Endodermal cell (in vitro differentiated cells): Measurements from ENCODE around the gene TRMT61A. TPM values are rescaled to one million over a fixed set of nuclear protein-coding genes. Genes with fewer than 3 reads are reported as not detected.
A peak's percentile ranks its signal among the peaks of the same experiment; 100 is the strongest.

Experiments used
- DNase-seq: peaks from one replicate; pipeline ENCODE4 v3.0.0-alpha.2; 2017
- H3K27ac ChIP-seq: 2 replicates; pipeline ENCODE4 v1.5.1; 2013; ENCODE audit warnings: mild to moderate bottlenecking, low read depth, low read length, moderate library complexity
- H3K27me3 ChIP-seq: 2 replicates; pipeline ENCODE4 v1.6.1; 2013; ENCODE audit warnings: mild to moderate bottlenecking, low read length, moderate library complexity; ENCODE audit not compliant: insufficient read depth, control insufficient read depth, poor library complexity, severe bottlenecking
- H3K36me3 ChIP-seq: 2 replicates; pipeline ENCODE4 v1.7.0; 2013; ENCODE audit warnings: mild to moderate bottlenecking, low read length, moderate library complexity; ENCODE audit not compliant: control insufficient read depth, insufficient read depth
- H3K4me1 ChIP-seq: one replicate; pipeline ENCODE4 v1.7.0; 2013; ENCODE audit warnings: low read length; ENCODE audit not compliant: control insufficient read depth, insufficient read depth
- H3K4me3 ChIP-seq: 2 replicates; pipeline ENCODE4 v1.5.1; 2013; ENCODE audit warnings: mild to moderate bottlenecking, low read length, moderate library complexity
- H3K9ac ChIP-seq: 2 replicates; pipeline ENCODE4 v1.6.1; 2013; ENCODE audit warnings: mild to moderate bottlenecking, low read length, moderate library complexity; ENCODE audit not compliant: poor library complexity, severe bottlenecking; ENCODE audit errors: extremely low read depth
- H3K9me3 ChIP-seq: 2 replicates; pipeline ENCODE4 v1.6.1; 2013; ENCODE audit warnings: mild to moderate bottlenecking, low read length, moderate library complexity; ENCODE audit not compliant: control insufficient read depth
- H3K27ac Mint-ChIP-seq: 2 replicates; pipeline ENCODE4 v1.8.0; 2020; ENCODE audit warnings: mixed read lengths
- H3K27me3 Mint-ChIP-seq: 2 replicates; pipeline ENCODE4 v1.8.0; 2021; ENCODE audit warnings: mild to moderate bottlenecking, mixed read lengths; ENCODE audit not compliant: insufficient read depth
- H3K36me3 Mint-ChIP-seq: 2 replicates; pipeline ENCODE4 v1.8.0; 2020; ENCODE audit warnings: low read depth, mixed read lengths
- H3K4me1 Mint-ChIP-seq: 2 replicates; pipeline ENCODE4 v1.8.0; 2020; ENCODE audit warnings: mixed read lengths
- H3K4me3 Mint-ChIP-seq: 2 replicates; pipeline ENCODE4 v1.8.0; 2020; ENCODE audit warnings: mild to moderate bottlenecking, moderate library complexity, mixed read lengths
- H3K9me3 Mint-ChIP-seq: 2 replicates; pipeline ENCODE4 v1.8.0; 2020; ENCODE audit warnings: mild to moderate bottlenecking, mixed read lengths
- WGBS, 2 experiments: methylation state at CpG; one replicate each; pipeline versions ENCODE4 v1.1.5 to v1.1.7; 2013; ENCODE audit warnings: missing lambda C conversion rate in 2 of 2, mixed read lengths in 1 of 2; ENCODE audit not compliant: insufficient coverage in 1 of 2, insufficient read length in 1 of 2; 5-methylcytosine and 5-hydroxymethylcytosine counted together
- total RNA-seq, 2 donors: library from RNA; stranded (reverse); fragmentation: NEBNext Ultra II Directional in 1 of 2; extraction: Animal tissue kit (Norgen Biotek cat#: 25700) in 1 of 2; gene quantifications; 2 replicates in 1 of 2; 3 replicates in 1 of 2; pipeline ENCODE4 v1.2.1, GENCODE V29; 2021
- TF ChIP-seq, protein P1 (sequence below): fragments of 200-600 bp; sonication (generic); conservative IDR thresholded peaks from 2 replicates; pipeline ENCODE4 v1.5.0; 2021; ENCODE audit warnings: antibody characterized with exemption, mild to moderate bottlenecking

Gene TRMT61A
- total RNA-seq, 2 donors from 2014 or later = 7.4 to 7.9 TPM

DNA sequence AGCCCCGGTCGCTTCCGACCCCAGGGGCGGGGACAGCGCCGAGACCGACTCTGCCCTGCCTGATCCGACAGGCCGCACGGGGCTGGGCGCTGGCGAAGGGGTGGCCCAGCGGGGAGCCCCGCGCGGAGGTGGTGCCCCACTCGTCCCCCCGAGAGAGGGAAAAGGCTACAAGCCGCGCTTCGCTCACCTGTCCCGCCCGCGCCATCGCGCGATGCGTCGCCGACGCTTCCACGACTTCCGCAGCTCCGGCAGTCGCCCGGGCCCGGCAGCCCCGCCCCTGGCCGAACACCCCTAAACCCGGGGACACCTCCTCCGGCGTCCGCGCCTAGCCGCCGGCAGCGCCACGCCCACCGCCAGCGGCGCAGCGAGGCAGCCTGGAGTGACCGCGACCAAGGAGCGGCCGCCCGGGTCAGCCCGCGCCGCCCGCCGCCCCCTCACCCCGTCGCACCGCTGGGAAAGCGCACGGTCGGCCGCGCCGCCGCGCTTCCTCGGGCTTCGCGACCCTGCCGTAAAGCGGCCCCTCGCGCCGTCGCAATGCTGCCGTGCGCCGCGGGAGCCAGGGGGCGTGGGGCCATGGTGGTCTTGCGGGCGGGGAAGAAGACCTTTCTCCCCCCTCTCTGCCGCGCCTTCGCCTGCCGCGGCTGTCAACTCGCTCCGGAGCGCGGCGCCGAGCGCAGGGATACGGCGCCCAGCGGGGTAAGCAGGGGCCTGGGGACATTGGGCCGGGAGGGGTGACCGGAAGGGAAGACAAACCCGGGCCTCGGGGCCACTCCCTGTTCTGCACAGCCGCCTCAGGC lies 33.6 kb downstream of the TRMT61A start, which contains the start of the genes BAG5 and COA8:
TSS of gene BAG5 (minus strand) at position 229 of the 797 bp plus-strand sequence. CDS start 1,493 bp downstream, outside the sequence.
TSS of gene COA8 (plus strand) at position 532 of the 797 bp plus-strand sequence. CDS start at position 574, 42 bp downstream.
- Histone ChIP-seq H3K27ac (peak within 1 kb of the TSS; percentile 96), H3K9ac (peak within 1 kb of the TSS; percentile 90), H3K9me3 (no peaks in the 10 kb centered on the region), H3K4me3 (peak within 1 kb of the TSS; percentile 99), H3K27me3 (no peaks in the 10 kb centered on the region), H3K4me1 (no peaks in the 10 kb centered on the region), H3K36me3 (peaks cover 38% of the 10 kb centered on the region)
- no peaks in the 10 kb centered on the region for H3K27me3 Mint-ChIP-seq
- no peaks in the 10 kb centered on the region for H3K9me3 Mint-ChIP-seq
- H3K27ac Mint-ChIP-seq = peak within 1 kb of the TSS; percentile 92
- peak within 1 kb of the TSS; percentile 81 for H3K4me3 Mint-ChIP-seq
- DNase-seq = peak; percentile 94
- WGBS, 2 experiments = 0% methylated on average over 35 to 109 of the region's 109 CpGs
- TF ChIP-seq, protein P1, sequence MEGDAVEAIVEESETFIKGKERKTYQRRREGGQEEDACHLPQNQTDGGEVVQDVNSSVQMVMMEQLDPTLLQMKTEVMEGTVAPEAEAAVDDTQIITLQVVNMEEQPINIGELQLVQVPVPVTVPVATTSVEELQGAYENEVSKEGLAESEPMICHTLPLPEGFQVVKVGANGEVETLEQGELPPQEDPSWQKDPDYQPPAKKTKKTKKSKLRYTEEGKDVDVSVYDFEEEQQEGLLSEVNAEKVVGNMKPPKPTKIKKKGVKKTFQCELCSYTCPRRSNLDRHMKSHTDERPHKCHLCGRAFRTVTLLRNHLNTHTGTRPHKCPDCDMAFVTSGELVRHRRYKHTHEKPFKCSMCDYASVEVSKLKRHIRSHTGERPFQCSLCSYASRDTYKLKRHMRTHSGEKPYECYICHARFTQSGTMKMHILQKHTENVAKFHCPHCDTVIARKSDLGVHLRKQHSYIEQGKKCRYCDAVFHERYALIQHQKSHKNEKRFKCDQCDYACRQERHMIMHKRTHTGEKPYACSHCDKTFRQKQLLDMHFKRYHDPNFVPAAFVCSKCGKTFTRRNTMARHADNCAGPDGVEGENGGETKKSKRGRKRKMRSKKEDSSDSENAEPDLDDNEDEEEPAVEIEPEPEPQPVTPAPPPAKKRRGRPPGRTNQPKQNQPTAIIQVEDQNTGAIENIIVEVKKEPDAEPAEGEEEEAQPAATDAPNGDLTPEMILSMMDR = no peak
- peaks cover 25% of the 10 kb centered on the region for H3K36me3 Mint-ChIP-seq
- peaks cover 14% of the 10 kb centered on the region for H3K4me1 Mint-ChIP-seq

DNA sequence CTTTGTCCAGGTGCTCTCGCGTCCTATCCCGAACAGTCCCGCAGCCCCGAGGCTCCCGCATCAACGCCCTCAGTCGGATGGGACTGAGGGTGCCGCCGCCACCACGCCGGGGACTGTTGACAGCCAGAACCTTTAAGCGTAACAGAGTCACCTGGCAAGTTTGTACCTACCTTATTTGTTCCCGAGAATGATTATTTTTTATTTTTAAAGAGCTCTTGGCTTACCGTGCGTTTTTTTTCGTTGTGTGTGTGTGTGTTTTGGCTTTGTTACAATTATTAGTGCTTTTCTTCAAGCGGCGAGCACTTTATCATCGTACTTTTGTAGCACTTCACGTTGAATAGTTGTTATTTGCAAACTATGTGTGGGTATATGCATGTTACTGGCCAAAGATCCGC lies 34.2 kb downstream of the TRMT61A start:
- Mint-ChIP-seq H3K36me3 (peaks cover 25% of the 10 kb centered on the region), H3K4me3 (peak overlapping the region; percentile 81), H3K27ac (peak overlapping the region; percentile 82), H3K27me3 (no peaks in the 10 kb centered on the region), H3K4me1 (peaks cover 14% of the 10 kb centered on the region), H3K9me3 (no peaks in the 10 kb centered on the region)
- TF ChIP-seq, protein P1 = no peak
- DNase-seq = no peak
- peak overlapping the region; percentile 90 for H3K9ac ChIP-seq
- no peaks in the 10 kb centered on the region for H3K9me3 ChIP-seq
- peak overlapping the region; percentile 96 for H3K27ac ChIP-seq
- H3K4me1 ChIP-seq = no peaks in the 10 kb centered on the region
- peak overlapping the region; percentile 99 for H3K4me3 ChIP-seq
- 1 to 2% methylated on average over 15 to 22 of the region's 22 CpGs for WGBS, 2 experiments
- peaks cover 33% of the 10 kb centered on the region for H3K36me3 ChIP-seq
- H3K27me3 ChIP-seq = no peaks in the 10 kb centered on the region

DNA sequence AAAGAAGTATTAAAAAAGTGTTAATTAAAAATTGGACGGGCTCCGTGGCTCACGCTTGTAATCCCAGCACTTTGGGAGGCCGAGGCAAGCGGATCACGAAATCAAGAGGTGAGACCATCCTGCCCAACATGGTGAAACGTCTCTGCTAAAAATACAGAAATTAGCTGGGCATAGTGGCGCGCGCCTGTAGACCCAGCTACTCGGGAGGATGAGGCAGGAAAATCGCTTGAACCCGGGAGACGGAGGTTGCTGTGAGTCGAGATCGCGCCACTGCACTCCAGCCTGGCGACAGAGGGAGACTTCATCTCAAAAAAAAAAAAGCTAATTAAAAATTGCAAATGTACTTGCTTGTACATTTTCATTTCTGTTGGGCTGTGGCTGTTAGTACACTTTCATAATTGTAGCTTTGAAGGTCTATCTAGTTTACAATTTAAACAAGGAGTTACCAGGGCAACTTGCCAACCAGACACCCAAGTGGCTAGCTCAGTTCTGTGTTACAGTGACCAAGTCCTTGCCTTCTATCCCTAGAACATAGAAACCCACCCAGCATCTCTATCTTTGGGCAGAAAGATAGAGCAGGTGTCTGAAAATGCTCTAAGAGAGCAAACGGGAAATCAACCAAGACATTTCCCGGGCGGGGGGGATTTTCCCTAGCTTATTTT lies 35.0 kb downstream of the TRMT61A start:
- H3K27me3 ChIP-seq = no peaks in the 10 kb centered on the region
- WGBS, 2 experiments = 81% methylated on average over 18 to 21 of the region's 21 CpGs
- Mint-ChIP-seq H3K27ac (no peak overlapping the region), H3K36me3 (peaks cover 22% of the 10 kb centered on the region), H3K4me3 (peak overlapping the region; percentile 81), H3K9me3 (no peaks in the 10 kb centered on the region), H3K4me1 (peaks cover 17% of the 10 kb centered on the region), H3K27me3 (no peaks in the 10 kb centered on the region)
- no peak for DNase-seq
- H3K9ac ChIP-seq = peak overlapping the region; percentile 90
- no peaks in the 10 kb centered on the region for H3K9me3 ChIP-seq
- H3K4me1 ChIP-seq = peaks cover 1% of the 10 kb centered on the region
- no peak overlapping the region for H3K27ac ChIP-seq
- H3K36me3 ChIP-seq = peaks cover 26% of the 10 kb centered on the region
- TF ChIP-seq, protein P1 = no peak
- H3K4me3 ChIP-seq = peak overlapping the region; percentile 99
